GM23338 (cell line): ENCODE measurements around the gene BRDT. TPM values are rescaled to one million over a fixed set of nuclear protein-coding genes. Genes with fewer than 3 reads are reported as not detected.

Experiments
- ATAC-seq: fragments of 200-7000 bp; cut with Tn5 transposase; 3 replicates; pipeline ENCODE4 v1.9.1; 2020
- DNase-seq: peaks from one replicate; pipeline ENCODE4 v3.0.0-alpha.2; 2015; ENCODE audit warnings: low spot score
- H2AFZ ChIP-seq: fragments of 200-600 bp; sonication (generic); 2 replicates; pipeline ENCODE4 v1.8.0; 2016; ENCODE audit warnings: antibody characterized with exemption, mild to moderate bottlenecking, moderate library complexity
- H3F3A ChIP-seq: fragments of 200-600 bp; sonication (generic); replicated peaks from 2 replicates; pipeline ENCODE4 v1.8.0; 2017; ENCODE audit warnings: antibody characterized with exemption, mixed run types, low read depth
- H3K27ac ChIP-seq: fragments of 200-600 bp; sonication (generic); 2 replicates; pipeline ENCODE4 v1.6.1; 2016; ENCODE audit warnings: low read depth
- H3K27me3 ChIP-seq: fragments of 200-600 bp; sonication (generic); 2 replicates; pipeline ENCODE4 v1.8.0; 2016; ENCODE audit warnings: mild to moderate bottlenecking, mixed run types, moderate library complexity; ENCODE audit not compliant: insufficient read depth
- H3K36me3 ChIP-seq: fragments of 200-600 bp; sonication (generic); 2 replicates; pipeline ENCODE4 v1.8.0; 2016; ENCODE audit warnings: mild to moderate bottlenecking; ENCODE audit not compliant: insufficient read depth
- H3K4me1 ChIP-seq: fragments of 200-600 bp; sonication (generic); 2 replicates; pipeline ENCODE4 v1.8.0; 2016; ENCODE audit warnings: mild to moderate bottlenecking, moderate library complexity; ENCODE audit not compliant: insufficient read depth
- H3K4me2 ChIP-seq: fragments of 200-600 bp; sonication (generic); 2 replicates; pipeline ENCODE4 v1.7.1; 2017; ENCODE audit warnings: mixed run types
- H3K4me3 ChIP-seq: fragments of 200-600 bp; sonication (generic); 2 replicates; pipeline ENCODE4 v1.6.1; 2016; ENCODE audit warnings: mixed run types
- H3K79me2 ChIP-seq: fragments of 200-600 bp; sonication (generic); replicated peaks from 2 replicates; pipeline ENCODE4 v1.8.0; 2017; ENCODE audit warnings: mild to moderate bottlenecking; ENCODE audit not compliant: insufficient read depth
- H3K9me2 ChIP-seq: fragments of 200-600 bp; sonication (generic); 2 replicates; pipeline ENCODE4 v1.8.0; 2017; ENCODE audit not compliant: insufficient read depth
- H4K20me1 ChIP-seq: fragments of 200-600 bp; sonication (generic); replicated peaks from 2 replicates; pipeline ENCODE4 v1.8.0; 2017; ENCODE audit warnings: mild to moderate bottlenecking; ENCODE audit not compliant: insufficient read depth
- H3K27ac Mint-ChIP-seq: 2 replicates; pipeline ENCODE4 v1.8.0; 2020; ENCODE audit warnings: inconsistent platforms, mild to moderate bottlenecking, moderate library complexity, mixed read lengths
- H3K27me3 Mint-ChIP-seq: 3 replicates; pipeline ENCODE4 v1.8.0; 2022; ENCODE audit warnings: low read depth, mild to moderate bottlenecking, moderate library complexity, mixed read lengths, inconsistent platforms; ENCODE audit not compliant: insufficient read depth, poor library complexity
- H3K36me3 Mint-ChIP-seq: 3 replicates; pipeline ENCODE4 v1.8.0; 2021; ENCODE audit warnings: low read depth, mild to moderate bottlenecking, inconsistent platforms, moderate library complexity, mixed read lengths
- H3K4me1 Mint-ChIP-seq: 3 replicates; pipeline ENCODE4 v1.8.0; 2020; ENCODE audit warnings: mild to moderate bottlenecking, inconsistent platforms, mixed read lengths
- H3K4me3 Mint-ChIP-seq: 3 replicates; pipeline ENCODE4 v1.8.0; 2021; ENCODE audit warnings: moderate library complexity, mild to moderate bottlenecking, inconsistent platforms, mixed read lengths
- H3K9me3 Mint-ChIP-seq: 3 replicates; pipeline ENCODE4 v1.8.0; 2020; ENCODE audit warnings: moderate library complexity, mild to moderate bottlenecking, inconsistent platforms, mixed read lengths
- CREB1 ChIP-seq: fragments of 250-450 bp; sonication (Bioruptor Pico); IDR thresholded peaks from 2 replicates; pipeline ENCODE4 v1.5.0; 2020; ENCODE audit warnings: low read depth, mild to moderate bottlenecking, moderate library complexity
- EZH2 ChIP-seq: fragments of 200-600 bp; sonication (generic); IDR thresholded peaks from one replicate; pipeline ENCODE4 v1.8.0; 2017; ENCODE audit warnings: antibody characterized with exemption, mild to moderate bottlenecking, low read depth; ENCODE audit not compliant: unreplicated experiment
- JUNB ChIP-seq: IDR thresholded peaks from one replicate; pipeline ENCODE4 v1.6.1; 2016; ENCODE audit warnings: antibody characterized with exemption; ENCODE audit not compliant: unreplicated experiment
- POLR2AphosphoS5 ChIP-seq: IDR thresholded peaks from 2 replicates; pipeline ENCODE4 v1.6.1; 2016; ENCODE audit warnings: antibody characterized with exemption, low read depth
- STAT1 ChIP-seq: IDR thresholded peaks from one replicate; pipeline ENCODE4 v1.6.1; 2016; ENCODE audit warnings: antibody characterized with exemption; ENCODE audit not compliant: unreplicated experiment
- ZNF114 ChIP-seq: fragments of 250-450 bp; sonication (Bioruptor Pico); IDR thresholded peaks from 2 replicates; pipeline ENCODE4 v1.5.0; 2020; ENCODE audit warnings: mild to moderate bottlenecking, moderate library complexity
- ZNF331 ChIP-seq: fragments of 250-450 bp; sonication (Bioruptor Pico); IDR thresholded peaks from 2 replicates; pipeline ENCODE4 v1.5.0; 2020; ENCODE audit warnings: low read depth, mild to moderate bottlenecking, moderate library complexity
- polyA plus RNA-seq: library from polyadenylated mRNA; unstranded; fragments of >200 nt; fragmentation: Nextera tagmentation; extraction: Ambion mirVana; gene quantifications from 2 replicates; pipeline ENCODE4 v1.2.1, GENCODE V29; 2016
- total RNA-seq: library from RNA; depleted of rRNA; stranded (reverse); fragments of >200 nt; shearing (Covaris generic); gene quantifications from 2 replicates; pipeline ENCODE4 v1.2.3, GENCODE V29; 2014
- TF ChIP-seq, protein P1 (sequence below): fragments of 250-450 bp; sonication (Bioruptor Pico); IDR thresholded peaks from 2 replicates; pipeline ENCODE4 v1.5.0; 2020; ENCODE audit warnings: mild to moderate bottlenecking, moderate library complexity
- TF ChIP-seq, protein P2 (sequence below), 2 experiments: fragments of 200-600 bp in 1 of 2; sonication (generic) in 1 of 2; conservative IDR thresholded peaks; 2 replicates each; pipeline versions ENCODE4 v1.5.1 to v1.6.1; 2016 to 2017; ENCODE audit warnings: antibody characterized with exemption in 2 of 2, low read depth in 2 of 2, mild to moderate bottlenecking in 2 of 2, moderate library complexity in 1 of 2

The BRDT gene
- total and polyA plus RNA-seq, 2 experiments from 2014 or later, result 0.58 to 0.80 TPM

DNA sequence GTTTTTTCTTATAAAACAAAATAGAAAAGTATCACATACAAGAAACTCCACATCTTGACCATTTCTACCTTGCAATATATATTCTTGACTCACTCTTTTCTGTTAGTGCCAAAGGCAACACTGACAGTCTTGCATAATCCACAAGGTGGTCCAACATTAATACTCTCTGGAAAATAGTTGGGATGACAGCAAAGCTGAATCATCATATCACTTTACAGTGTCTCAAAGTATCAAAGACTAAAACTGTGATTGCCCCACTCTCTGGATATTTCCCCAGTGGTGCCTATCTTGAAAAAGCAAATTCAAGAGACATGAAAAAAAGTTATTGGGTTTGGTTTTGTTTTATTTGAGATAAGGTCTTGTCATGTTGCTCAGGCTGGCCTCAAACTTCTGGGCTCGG, 48.6 kb upstream of the BRDT start:
- Histone ChIP-seq H3F3A (no peaks in the 10 kb centered on the region), H3K27ac (no peak overlapping the region), H3K4me3 (no peak overlapping the region), H3K27me3 (no peaks in the 10 kb centered on the region), H3K36me3 (no peaks in the 10 kb centered on the region), H3K9me2 (no peaks in the 10 kb centered on the region), H3K4me1 (no peaks in the 10 kb centered on the region), H3K79me2 (no peaks in the 10 kb centered on the region), H4K20me1 (no peaks in the 10 kb centered on the region), H3K4me2 (no peak overlapping the region), H2AFZ (no peak overlapping the region)
- TF ChIP-seq ZNF331 (CRISPR knock-in tag) (no peak), JUNB (no peak), CREB1 (CRISPR knock-in tag) (no peak), STAT1 (no peak), EZH2 (no peak), ZNF114 (no peak), POLR2AphosphoS5 (no peak)
- TF ChIP-seq, protein P1, sequence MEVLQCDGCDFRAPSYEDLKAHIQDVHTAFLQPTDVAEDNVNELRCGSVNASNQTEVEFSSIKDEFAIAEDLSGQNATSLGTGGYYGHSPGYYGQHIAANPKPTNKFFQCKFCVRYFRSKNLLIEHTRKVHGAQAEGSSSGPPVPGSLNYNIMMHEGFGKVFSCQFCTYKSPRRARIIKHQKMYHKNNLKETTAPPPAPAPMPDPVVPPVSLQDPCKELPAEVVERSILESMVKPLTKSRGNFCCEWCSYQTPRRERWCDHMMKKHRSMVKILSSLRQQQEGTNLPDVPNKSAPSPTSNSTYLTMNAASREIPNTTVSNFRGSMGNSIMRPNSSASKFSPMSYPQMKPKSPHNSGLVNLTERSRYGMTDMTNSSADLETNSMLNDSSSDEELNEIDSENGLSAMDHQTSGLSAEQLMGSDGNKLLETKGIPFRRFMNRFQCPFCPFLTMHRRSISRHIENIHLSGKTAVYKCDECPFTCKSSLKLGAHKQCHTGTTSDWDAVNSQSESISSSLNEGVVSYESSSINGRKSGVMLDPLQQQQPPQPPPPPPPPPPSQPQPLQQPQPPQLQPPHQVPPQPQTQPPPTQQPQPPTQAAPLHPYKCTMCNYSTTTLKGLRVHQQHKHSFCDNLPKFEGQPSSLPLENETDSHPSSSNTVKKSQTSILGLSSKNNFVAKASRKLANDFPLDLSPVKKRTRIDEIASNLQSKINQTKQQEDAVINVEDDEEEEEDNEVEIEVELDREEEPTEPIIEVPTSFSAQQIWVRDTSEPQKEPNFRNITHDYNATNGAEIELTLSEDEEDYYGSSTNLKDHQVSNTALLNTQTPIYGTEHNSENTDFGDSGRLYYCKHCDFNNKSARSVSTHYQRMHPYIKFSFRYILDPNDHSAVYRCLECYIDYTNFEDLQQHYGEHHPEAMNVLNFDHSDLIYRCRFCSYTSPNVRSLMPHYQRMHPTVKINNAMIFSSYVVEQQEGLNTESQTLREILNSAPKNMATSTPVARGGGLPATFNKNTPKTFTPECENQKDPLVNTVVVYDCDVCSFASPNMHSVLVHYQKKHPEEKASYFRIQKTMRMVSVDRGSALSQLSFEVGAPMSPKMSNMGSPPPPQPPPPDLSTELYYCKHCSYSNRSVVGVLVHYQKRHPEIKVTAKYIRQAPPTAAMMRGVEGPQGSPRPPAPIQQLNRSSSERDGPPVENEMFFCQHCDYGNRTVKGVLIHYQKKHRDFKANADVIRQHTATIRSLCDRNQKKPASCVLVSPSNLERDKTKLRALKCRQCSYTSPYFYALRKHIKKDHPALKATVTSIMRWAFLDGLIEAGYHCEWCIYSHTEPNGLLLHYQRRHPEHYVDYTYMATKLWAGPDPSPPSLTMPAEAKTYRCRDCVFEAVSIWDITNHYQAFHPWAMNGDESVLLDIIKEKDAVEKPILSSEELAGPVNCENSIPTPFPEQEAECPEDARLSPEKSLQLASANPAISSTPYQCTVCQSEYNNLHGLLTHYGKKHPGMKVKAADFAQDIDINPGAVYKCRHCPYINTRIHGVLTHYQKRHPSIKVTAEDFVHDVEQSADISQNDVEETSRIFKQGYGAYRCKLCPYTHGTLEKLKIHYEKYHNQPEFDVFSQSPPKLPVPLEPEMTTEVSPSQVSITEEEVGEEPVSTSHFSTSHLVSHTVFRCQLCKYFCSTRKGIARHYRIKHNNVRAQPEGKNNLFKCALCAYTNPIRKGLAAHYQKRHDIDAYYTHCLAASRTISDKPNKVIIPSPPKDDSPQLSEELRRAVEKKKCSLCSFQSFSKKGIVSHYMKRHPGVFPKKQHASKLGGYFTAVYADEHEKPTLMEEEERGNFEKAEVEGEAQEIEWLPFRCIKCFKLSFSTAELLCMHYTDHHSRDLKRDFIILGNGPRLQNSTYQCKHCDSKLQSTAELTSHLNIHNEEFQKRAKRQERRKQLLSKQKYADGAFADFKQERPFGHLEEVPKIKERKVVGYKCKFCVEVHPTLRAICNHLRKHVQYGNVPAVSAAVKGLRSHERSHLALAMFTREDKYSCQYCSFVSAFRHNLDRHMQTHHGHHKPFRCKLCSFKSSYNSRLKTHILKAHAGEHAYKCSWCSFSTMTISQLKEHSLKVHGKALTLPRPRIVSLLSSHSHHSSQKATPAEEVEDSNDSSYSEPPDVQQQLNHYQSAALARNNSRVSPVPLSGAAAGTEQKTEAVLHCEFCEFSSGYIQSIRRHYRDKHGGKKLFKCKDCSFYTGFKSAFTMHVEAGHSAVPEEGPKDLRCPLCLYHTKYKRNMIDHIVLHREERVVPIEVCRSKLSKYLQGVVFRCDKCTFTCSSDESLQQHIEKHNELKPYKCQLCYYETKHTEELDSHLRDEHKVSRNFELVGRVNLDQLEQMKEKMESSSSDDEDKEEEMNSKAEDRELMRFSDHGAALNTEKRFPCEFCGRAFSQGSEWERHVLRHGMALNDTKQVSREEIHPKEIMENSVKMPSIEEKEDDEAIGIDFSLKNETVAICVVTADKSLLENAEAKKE (CRISPR knock-in tag), result no peak
- TF ChIP-seq, protein P2, sequence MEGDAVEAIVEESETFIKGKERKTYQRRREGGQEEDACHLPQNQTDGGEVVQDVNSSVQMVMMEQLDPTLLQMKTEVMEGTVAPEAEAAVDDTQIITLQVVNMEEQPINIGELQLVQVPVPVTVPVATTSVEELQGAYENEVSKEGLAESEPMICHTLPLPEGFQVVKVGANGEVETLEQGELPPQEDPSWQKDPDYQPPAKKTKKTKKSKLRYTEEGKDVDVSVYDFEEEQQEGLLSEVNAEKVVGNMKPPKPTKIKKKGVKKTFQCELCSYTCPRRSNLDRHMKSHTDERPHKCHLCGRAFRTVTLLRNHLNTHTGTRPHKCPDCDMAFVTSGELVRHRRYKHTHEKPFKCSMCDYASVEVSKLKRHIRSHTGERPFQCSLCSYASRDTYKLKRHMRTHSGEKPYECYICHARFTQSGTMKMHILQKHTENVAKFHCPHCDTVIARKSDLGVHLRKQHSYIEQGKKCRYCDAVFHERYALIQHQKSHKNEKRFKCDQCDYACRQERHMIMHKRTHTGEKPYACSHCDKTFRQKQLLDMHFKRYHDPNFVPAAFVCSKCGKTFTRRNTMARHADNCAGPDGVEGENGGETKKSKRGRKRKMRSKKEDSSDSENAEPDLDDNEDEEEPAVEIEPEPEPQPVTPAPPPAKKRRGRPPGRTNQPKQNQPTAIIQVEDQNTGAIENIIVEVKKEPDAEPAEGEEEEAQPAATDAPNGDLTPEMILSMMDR (conservative IDR thresholded peaks at IDR 0.05; ENCODE audit: low read depth in 2 of 2), result no peak
- Mint-ChIP-seq H3K27me3 (no peaks in the 10 kb centered on the region), H3K36me3 (no peaks in the 10 kb centered on the region), H3K4me1 (no peaks in the 10 kb centered on the region), H3K27ac (no peak overlapping the region), H3K9me3 (no peaks in the 10 kb centered on the region), H3K4me3 (no peak overlapping the region)
- ATAC-seq, result no peak
- no peak for DNase-seq
